ENCODE measurements around the gene FRMPD2.
"Not testable (repeated sequence)": the region's sequence is repeated elsewhere in the genome, so short reads cannot be mapped to it uniquely, and the experiment has no call there.

The FRMPD2 gene

GRCh38 chr10:48122618-48123017 is 151.9 kb downstream of the FRMPD2 start:
- not testable (repeated sequence) for DNase-seq

DNA sequence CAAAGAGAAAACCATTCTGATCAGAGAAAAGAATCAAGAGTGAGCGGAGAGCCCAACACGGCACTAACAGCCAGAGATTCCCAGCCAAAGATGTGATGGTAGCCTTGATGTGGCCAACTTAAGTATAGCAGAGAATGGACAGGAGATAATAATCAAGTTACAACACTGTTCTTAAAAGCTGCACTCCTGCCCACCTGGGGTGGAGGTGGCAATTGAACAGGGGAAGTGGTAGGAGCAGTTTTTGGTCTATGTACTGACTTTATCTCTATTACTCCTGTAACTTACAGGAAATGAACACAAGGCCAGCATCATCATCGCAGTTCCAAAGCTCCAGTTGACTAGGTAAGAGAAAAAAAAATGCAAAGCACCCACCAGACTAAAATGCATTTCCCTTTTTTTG is 164.2 kb downstream of the FRMPD2 start:
- not testable (repeated sequence) for DNase-seq

All from Kasumi-1 (cell line).